PFSK-1 (cell line): Measurements from ENCODE around the gene DMRTC2.

Source experiments
- POLR2AphosphoS5 ChIP-seq: IDR thresholded peaks from 2 replicates; pipeline ENCODE4 v1.6.1; 2012; ENCODE audit warnings: low read depth, mild to moderate bottlenecking, control low read depth, low read length, moderate library complexity
- TAF1 ChIP-seq: IDR thresholded peaks from 2 replicates; pipeline ENCODE4 v1.6.1; 2012; ENCODE audit warnings: low read length, control low read depth, borderline replicate concordance; ENCODE audit not compliant: insufficient read depth
- TF ChIP-seq, protein P1 (sequence below), 2 experiments: IDR thresholded peaks; 2 replicates each; pipeline versions ENCODE4 v1.6.1 to v1.8.0; 2011 to 2012; ENCODE audit warnings: low read depth in 2 of 2, low read length in 2 of 2, control low read depth in 1 of 2, inconsistent platforms in 1 of 2, mild to moderate bottlenecking in 1 of 2, moderate library complexity in 1 of 2; ENCODE audit not compliant: insufficient read depth in 1 of 2

DNA sequence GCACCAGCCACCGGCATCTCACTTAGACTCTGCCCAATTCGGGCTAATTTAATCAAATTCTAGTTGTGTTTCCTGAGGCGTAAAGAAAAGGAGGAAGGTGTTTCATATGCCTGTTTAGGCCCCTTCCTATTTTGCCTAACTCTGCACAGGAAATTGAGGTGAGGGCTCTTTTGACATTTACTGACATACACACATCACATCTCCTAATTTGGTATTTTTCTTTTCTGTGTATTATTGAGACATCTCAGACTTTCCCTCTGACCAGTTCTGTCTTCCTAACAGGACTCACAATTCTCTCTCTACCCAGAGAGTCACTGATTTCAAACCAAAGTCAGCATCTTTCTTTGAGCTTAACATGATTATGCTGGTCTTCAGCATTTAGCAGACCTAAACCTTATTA lies 40.5 kb upstream of the DMRTC2 start:
- TF ChIP-seq, protein P1, sequence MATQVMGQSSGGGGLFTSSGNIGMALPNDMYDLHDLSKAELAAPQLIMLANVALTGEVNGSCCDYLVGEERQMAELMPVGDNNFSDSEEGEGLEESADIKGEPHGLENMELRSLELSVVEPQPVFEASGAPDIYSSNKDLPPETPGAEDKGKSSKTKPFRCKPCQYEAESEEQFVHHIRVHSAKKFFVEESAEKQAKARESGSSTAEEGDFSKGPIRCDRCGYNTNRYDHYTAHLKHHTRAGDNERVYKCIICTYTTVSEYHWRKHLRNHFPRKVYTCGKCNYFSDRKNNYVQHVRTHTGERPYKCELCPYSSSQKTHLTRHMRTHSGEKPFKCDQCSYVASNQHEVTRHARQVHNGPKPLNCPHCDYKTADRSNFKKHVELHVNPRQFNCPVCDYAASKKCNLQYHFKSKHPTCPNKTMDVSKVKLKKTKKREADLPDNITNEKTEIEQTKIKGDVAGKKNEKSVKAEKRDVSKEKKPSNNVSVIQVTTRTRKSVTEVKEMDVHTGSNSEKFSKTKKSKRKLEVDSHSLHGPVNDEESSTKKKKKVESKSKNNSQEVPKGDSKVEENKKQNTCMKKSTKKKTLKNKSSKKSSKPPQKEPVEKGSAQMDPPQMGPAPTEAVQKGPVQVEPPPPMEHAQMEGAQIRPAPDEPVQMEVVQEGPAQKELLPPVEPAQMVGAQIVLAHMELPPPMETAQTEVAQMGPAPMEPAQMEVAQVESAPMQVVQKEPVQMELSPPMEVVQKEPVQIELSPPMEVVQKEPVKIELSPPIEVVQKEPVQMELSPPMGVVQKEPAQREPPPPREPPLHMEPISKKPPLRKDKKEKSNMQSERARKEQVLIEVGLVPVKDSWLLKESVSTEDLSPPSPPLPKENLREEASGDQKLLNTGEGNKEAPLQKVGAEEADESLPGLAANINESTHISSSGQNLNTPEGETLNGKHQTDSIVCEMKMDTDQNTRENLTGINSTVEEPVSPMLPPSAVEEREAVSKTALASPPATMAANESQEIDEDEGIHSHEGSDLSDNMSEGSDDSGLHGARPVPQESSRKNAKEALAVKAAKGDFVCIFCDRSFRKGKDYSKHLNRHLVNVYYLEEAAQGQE (IDR thresholded peaks at IDR 0.05; ENCODE audit: insufficient read depth in 1 of 2, low read depth in 2 of 2, low read length in 2 of 2): no peak
- TF ChIP-seq POLR2AphosphoS5: no peak
- no peak for TF ChIP-seq TAF1
